IMR-90 (cell line): ENCODE results near the gene ARHGAP15.

ENCODE experiments used
- POLR2A ChIP-seq: IDR thresholded peaks from 2 replicates; pipeline ENCODE4 v1.6.1; 2012; ENCODE audit warnings: mild to moderate bottlenecking, low read depth, low read length
- TF ChIP-seq, protein P1 (sequence below): conservative IDR thresholded peaks from 2 replicates; pipeline ENCODE4 v1.5.1; 2012; ENCODE audit warnings: mild to moderate bottlenecking, low read depth, low read length, improper control_type of control experiment

DNA sequence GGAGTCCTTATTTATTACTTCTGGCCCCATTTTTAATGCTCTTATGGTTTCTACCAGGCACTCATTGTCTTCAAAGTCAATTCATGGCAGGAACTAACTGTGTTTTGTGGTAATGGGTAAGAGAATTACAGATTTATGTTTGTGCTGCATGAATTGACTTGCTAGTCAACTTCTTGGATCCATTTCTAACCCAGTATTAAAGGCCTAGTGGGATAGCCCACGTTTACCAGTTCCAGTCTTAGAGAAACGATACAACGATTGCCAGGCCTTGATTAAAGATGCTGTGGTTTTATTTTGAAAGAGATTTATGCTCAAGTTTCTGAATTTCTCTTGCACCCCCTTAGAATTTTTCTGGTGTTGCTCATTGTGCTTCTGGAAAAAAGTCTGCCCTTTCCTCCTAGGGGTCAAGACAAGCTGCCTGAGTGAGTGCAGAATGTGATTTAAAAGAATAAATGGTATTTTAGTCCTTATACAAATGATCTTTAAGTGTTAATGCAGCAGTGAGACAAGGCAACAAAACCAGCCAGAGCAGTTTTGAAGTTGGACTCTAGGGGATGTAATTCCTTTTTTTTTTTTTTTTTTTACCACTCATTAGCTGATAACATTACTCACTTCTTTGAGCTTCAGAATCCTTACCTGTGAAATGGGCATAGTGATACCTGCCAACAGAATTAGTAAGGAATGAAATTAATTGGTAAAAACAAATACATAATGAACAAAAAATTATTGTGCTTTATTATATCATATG, 101.5 kb downstream of the ARHGAP15 start:
- TF ChIP-seq POLR2A, result no peak
- TF ChIP-seq, protein P1, sequence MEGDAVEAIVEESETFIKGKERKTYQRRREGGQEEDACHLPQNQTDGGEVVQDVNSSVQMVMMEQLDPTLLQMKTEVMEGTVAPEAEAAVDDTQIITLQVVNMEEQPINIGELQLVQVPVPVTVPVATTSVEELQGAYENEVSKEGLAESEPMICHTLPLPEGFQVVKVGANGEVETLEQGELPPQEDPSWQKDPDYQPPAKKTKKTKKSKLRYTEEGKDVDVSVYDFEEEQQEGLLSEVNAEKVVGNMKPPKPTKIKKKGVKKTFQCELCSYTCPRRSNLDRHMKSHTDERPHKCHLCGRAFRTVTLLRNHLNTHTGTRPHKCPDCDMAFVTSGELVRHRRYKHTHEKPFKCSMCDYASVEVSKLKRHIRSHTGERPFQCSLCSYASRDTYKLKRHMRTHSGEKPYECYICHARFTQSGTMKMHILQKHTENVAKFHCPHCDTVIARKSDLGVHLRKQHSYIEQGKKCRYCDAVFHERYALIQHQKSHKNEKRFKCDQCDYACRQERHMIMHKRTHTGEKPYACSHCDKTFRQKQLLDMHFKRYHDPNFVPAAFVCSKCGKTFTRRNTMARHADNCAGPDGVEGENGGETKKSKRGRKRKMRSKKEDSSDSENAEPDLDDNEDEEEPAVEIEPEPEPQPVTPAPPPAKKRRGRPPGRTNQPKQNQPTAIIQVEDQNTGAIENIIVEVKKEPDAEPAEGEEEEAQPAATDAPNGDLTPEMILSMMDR, result no peak
